SK-N-SH treated with all-trans-retinoic acid at 6 μM for 48 hours (cell line): ENCODE results near the gene MYCBP2.

Experiments used
- ATAC-seq: fragments of 200-7000 bp; cut with Tn5 transposase; 3 replicates; pipeline ENCODE4 v1.9.1; 2020; ENCODE audit warnings: mild to moderate bottlenecking, moderate library complexity
- ARNTL ChIP-seq: fragments of 450-650 bp; formaldehyde crosslinking; IDR thresholded peaks from 2 replicates; pipeline ENCODE4 v1.5.0; 2020; ENCODE audit warnings: low read depth, mild to moderate bottlenecking, moderate library complexity, borderline replicate concordance
- BACH2 ChIP-seq: fragments of 250-450 bp; sonication (Bioruptor Pico); IDR thresholded peaks from 2 replicates; pipeline ENCODE4 v1.9.0; 2021; ENCODE audit warnings: mild to moderate bottlenecking, borderline replicate concordance
- CREB5 ChIP-seq: fragments of 250-450 bp; sonication (Bioruptor Pico); IDR thresholded peaks from 2 replicates; pipeline ENCODE4 v1.5.1; 2020; ENCODE audit warnings: low read depth, mild to moderate bottlenecking, moderate library complexity
- CSDC2 ChIP-seq: fragments of 250-450 bp; sonication (Bioruptor Pico); IDR thresholded peaks from 2 replicates; pipeline ENCODE4 v1.5.0; 2020; ENCODE audit warnings: mild to moderate bottlenecking, moderate library complexity
- ESRRG ChIP-seq: fragments of 250-450 bp; sonication (Bioruptor Pico); IDR thresholded peaks from 2 replicates; pipeline ENCODE4 v1.6.1; 2021; ENCODE audit warnings: mild to moderate bottlenecking
- GLIS3 ChIP-seq: fragments of 250-450 bp; sonication (Bioruptor Pico); IDR thresholded peaks from 2 replicates; pipeline ENCODE4 v1.5.0; 2020; ENCODE audit warnings: mild to moderate bottlenecking, moderate library complexity
- ISL1 ChIP-seq: fragments of 250-450 bp; sonication (Bioruptor Pico); IDR thresholded peaks from 2 replicates; pipeline ENCODE4 v2.1.2; 2022; ENCODE audit warnings: mild to moderate bottlenecking, moderate library complexity
- OSR1 ChIP-seq: fragments of 250-450 bp; sonication (Bioruptor Pico); IDR thresholded peaks from 2 replicates; pipeline ENCODE4 v1.8.0; 2022; ENCODE audit warnings: moderate library complexity, mild to moderate bottlenecking, inconsistent platforms
- PATZ1 ChIP-seq: fragments of 250-450 bp; sonication (Bioruptor Pico); IDR thresholded peaks from 2 replicates; pipeline ENCODE4 v1.8.0; 2020; ENCODE audit warnings: mild to moderate bottlenecking, moderate library complexity, borderline replicate concordance
- POU6F1 ChIP-seq: fragments of 250-450 bp; sonication (Bioruptor Pico); IDR thresholded peaks from 2 replicates; pipeline ENCODE4 v1.8.0; 2021; ENCODE audit warnings: low read depth, mild to moderate bottlenecking, moderate library complexity, borderline replicate concordance
- SNAI2 ChIP-seq: fragments of 250-450 bp; sonication (Bioruptor Pico); IDR thresholded peaks from 2 replicates; pipeline ENCODE4 v1.5.0; 2020; ENCODE audit warnings: mild to moderate bottlenecking, moderate library complexity
- TOX ChIP-seq: fragments of 250-450 bp; sonication (Bioruptor Pico); IDR thresholded peaks from 2 replicates; pipeline ENCODE4 v1.8.0; 2021; ENCODE audit warnings: mild to moderate bottlenecking, moderate library complexity, borderline replicate concordance
- TSHZ2 ChIP-seq: fragments of 250-450 bp; sonication (Bioruptor Pico); IDR thresholded peaks from 2 replicates; pipeline ENCODE4 v1.5.0; 2020; ENCODE audit warnings: mild to moderate bottlenecking, moderate library complexity
- ZC3H10 ChIP-seq: fragments of 250-450 bp; sonication (Bioruptor Pico); IDR thresholded peaks from 2 replicates; pipeline ENCODE4 v1.5.1; 2021; ENCODE audit warnings: mild to moderate bottlenecking, moderate library complexity
- ZFP30 ChIP-seq: fragments of 450-650 bp; formaldehyde crosslinking; IDR thresholded peaks from 2 replicates; pipeline ENCODE4 v1.5.0; 2022; ENCODE audit warnings: mild to moderate bottlenecking, moderate library complexity
- ZNF565 ChIP-seq: fragments of 450-650 bp; formaldehyde crosslinking; conservative IDR thresholded peaks from 2 replicates; pipeline ENCODE4 v1.5.0; 2020; ENCODE audit warnings: low read depth, mild to moderate bottlenecking, moderate library complexity
- ZNF8 ChIP-seq: fragments of 450-650 bp; formaldehyde crosslinking; IDR thresholded peaks from 2 replicates; pipeline ENCODE4 v1.5.0; 2020; ENCODE audit warnings: mild to moderate bottlenecking, moderate library complexity

Gene MYCBP2

GRCh38 chr13:77239312-77239711 lies 87.6 kb downstream of the MYCBP2 start (continued):
- TF ChIP-seq POU6F1 (CRISPR knock-in tag) = no peak
- no peak for TF ChIP-seq SNAI2 (CRISPR knock-in tag)
- no peak for TF ChIP-seq ZNF565
- no peak for TF ChIP-seq CSDC2 (CRISPR knock-in tag)

GRCh38 chr13:77235456-77236022 lies 91.4 kb downstream of the MYCBP2 start:
- TF ChIP-seq ZC3H10 (CRISPR knock-in tag) = no peak
- TF ChIP-seq PATZ1 = no peak
- no peak for TF ChIP-seq OSR1 (CRISPR knock-in tag)
- no peak for TF ChIP-seq TSHZ2 (CRISPR knock-in tag)
- no peak for TF ChIP-seq GLIS3 (CRISPR knock-in tag)
- no peak for TF ChIP-seq ZFP30 (CRISPR knock-in tag)
- no peak for TF ChIP-seq POU6F1 (CRISPR knock-in tag)
- no peak for TF ChIP-seq CREB5
- TF ChIP-seq BACH2 (CRISPR knock-in tag) = no peak
- TF ChIP-seq ISL1 (CRISPR knock-in tag) = no peak
- TF ChIP-seq ARNTL (CRISPR knock-in tag) = no peak
- TF ChIP-seq ZNF8 (CRISPR knock-in tag) = no peak
- no peak for TF ChIP-seq SNAI2 (CRISPR knock-in tag)
- TF ChIP-seq ZNF565 = no peak
- no peak for ATAC-seq

GRCh38 chr13:77233159-77233558 lies 93.7 kb downstream of the MYCBP2 start:
- ATAC-seq = no peak
- TF ChIP-seq GLIS3 (CRISPR knock-in tag) = no peak
- TF ChIP-seq ZNF565 = no peak
- no peak for TF ChIP-seq TSHZ2 (CRISPR knock-in tag)
- TF ChIP-seq ESRRG (CRISPR knock-in tag) = no peak
- TF ChIP-seq OSR1 (CRISPR knock-in tag) = no peak
- no peak for TF ChIP-seq TOX (CRISPR knock-in tag)
- no peak for TF ChIP-seq ISL1 (CRISPR knock-in tag)
- no peak for TF ChIP-seq PATZ1
- no peak for TF ChIP-seq BACH2 (CRISPR knock-in tag)
- TF ChIP-seq, all 23 proteins: peak for 0
